K562 (cell line): Measurements from ENCODE around the gene CST7.
"Not testable (repeated sequence)": the region's sequence is repeated elsewhere in the genome, so short reads cannot be mapped to it uniquely, and the experiment has no call there.

Experiments used
- CHD2 ChIP-seq: IDR thresholded peaks from 2 replicates; pipeline ENCODE4 v1.6.1; 2011; ENCODE audit warnings: low read depth, low read length
- CTCF ChIP-seq, 3 experiments: IDR thresholded peaks in 2 of 3; conservative IDR thresholded peaks in 1 of 3; 2 replicates each; pipeline ENCODE4 v1.5.1; 2011 to 2012; ENCODE audit warnings: low read length in 3 of 3, mild to moderate bottlenecking in 3 of 3, control low read depth in 2 of 3, improper control_type of control experiment in 1 of 3, inconsistent platforms in 1 of 3, low read depth in 1 of 3, mixed read lengths in 1 of 3, moderate library complexity in 1 of 3; ENCODE audit not compliant: insufficient read depth in 2 of 3
- ETS2 ChIP-seq: IDR thresholded peaks from 2 replicates; pipeline ENCODE4 v1.6.1; 2016; ENCODE audit warnings: borderline replicate concordance, missing genetic modification characterization, mild to moderate bottlenecking, moderate library complexity, missing compliant biosample characterization; ENCODE audit not compliant: poor library complexity, severe bottlenecking
- HDAC2 ChIP-seq: fragments of 450-650 bp; IDR thresholded peaks from 2 replicates; pipeline ENCODE4 v1.6.1; 2016; ENCODE audit warnings: mild to moderate bottlenecking
- ZBTB7A ChIP-seq: IDR thresholded peaks from 2 replicates; pipeline ENCODE4 v1.6.1; 2011; ENCODE audit warnings: low read depth, mild to moderate bottlenecking, low read length, moderate library complexity, borderline replicate concordance; ENCODE audit not compliant: control insufficient read depth
- TF ChIP-seq, protein P1 (sequence below): sonication (generic); formaldehyde crosslinking; IDR thresholded peaks from 2 replicates; pipeline ENCODE4 v1.8.0; 2023; ENCODE audit warnings: mild to moderate bottlenecking, missing genetic modification reagents
- TF ChIP-seq, protein P2 (sequence below): fragments of 250-450 bp; sonication (Bioruptor Pico); IDR thresholded peaks from 2 replicates; pipeline ENCODE4 v1.8.0; 2021; ENCODE audit warnings: moderate library complexity, mild to moderate bottlenecking, inconsistent platforms
- TF ChIP-seq, protein P3 (sequence below), 2 experiments: fragments of 450-650 bp; conservative IDR thresholded peaks; 2 replicates each; pipeline ENCODE4 v1.6.1; 2017; ENCODE audit warnings: mild to moderate bottlenecking in 2 of 2, moderate library complexity in 2 of 2

- not testable (repeated sequence) for TF ChIP-seq HDAC2; ZBTB7A; ETS2 (tag); CTCF (IDR thresholded peaks at IDR 0.05 in 2 of 3, conservative IDR thresholded peaks at IDR 0.05 in 1 of 3; ENCODE audit: insufficient read depth in 2 of 3, low read depth in 1 of 3, low read length in 3 of 3); CHD2
- TF ChIP-seq, protein P1, sequence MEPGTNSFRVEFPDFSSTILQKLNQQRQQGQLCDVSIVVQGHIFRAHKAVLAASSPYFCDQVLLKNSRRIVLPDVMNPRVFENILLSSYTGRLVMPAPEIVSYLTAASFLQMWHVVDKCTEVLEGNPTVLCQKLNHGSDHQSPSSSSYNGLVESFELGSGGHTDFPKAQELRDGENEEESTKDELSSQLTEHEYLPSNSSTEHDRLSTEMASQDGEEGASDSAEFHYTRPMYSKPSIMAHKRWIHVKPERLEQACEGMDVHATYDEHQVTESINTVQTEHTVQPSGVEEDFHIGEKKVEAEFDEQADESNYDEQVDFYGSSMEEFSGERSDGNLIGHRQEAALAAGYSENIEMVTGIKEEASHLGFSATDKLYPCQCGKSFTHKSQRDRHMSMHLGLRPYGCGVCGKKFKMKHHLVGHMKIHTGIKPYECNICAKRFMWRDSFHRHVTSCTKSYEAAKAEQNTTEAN (CRISPR knock-in tag): not testable (repeated sequence)
- TF ChIP-seq, protein P2, sequence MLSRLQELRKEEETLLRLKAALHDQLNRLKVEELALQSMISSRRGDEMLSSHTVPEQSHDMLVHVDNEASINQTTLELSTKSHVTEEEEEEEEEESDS (CRISPR knock-in tag): not testable (repeated sequence)
- TF ChIP-seq, protein P3, sequence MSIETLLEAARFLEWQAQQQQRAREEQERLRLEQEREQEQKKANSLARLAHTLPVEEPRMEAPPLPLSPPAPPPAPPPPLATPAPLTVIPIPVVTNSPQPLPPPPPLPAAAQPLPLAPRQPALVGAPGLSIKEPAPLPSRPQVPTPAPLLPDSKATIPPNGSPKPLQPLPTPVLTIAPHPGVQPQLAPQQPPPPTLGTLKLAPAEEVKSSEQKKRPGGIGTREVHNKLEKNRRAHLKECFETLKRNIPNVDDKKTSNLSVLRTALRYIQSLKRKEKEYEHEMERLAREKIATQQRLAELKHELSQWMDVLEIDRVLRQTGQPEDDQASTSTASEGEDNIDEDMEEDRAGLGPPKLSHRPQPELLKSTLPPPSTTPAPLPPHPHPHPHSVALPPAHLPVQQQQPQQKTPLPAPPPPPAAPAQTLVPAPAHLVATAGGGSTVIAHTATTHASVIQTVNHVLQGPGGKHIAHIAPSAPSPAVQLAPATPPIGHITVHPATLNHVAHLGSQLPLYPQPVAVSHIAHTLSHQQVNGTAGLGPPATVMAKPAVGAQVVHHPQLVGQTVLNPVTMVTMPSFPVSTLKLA (conservative IDR thresholded peaks at IDR 0.05): not testable (repeated sequence)
These were observed 602 bp upstream of the CST7 start for GRCh38 chr20:24948396-24948938.
